Activated CD8-positive, alpha-beta T cell treated with anti-CD3 and anti-CD28 coated beads for 36 hours (primary cell): Measurements from ENCODE around the gene KLHL30. TPM values are rescaled to one million over a fixed set of nuclear protein-coding genes. Genes with fewer than 3 reads are reported as not detected.

Source experiments
- ATAC-seq: fragments of 200-7000 bp; cut with Tn5 transposase; one replicate; pipeline ENCODE4 v1.10.0; 2021; ENCODE audit warnings: mild to moderate bottlenecking, moderate library complexity
- CTCF ChIA-PET: fragments of 350-600 bp; sonication (Branson Sonifier 250); formaldehyde crosslinking; loops from one replicate; lab custom pipeline; 2021; ENCODE audit warnings: antibody characterized with exemption; lab: Charles Lee
- POLR2A ChIA-PET: fragments of 350-600 bp; sonication (Branson Sonifier 250); formaldehyde crosslinking; loops from one replicate; lab custom pipeline; 2021; ENCODE audit warnings: antibody characterized with exemption; lab: Charles Lee
- DNase-seq: peaks from one replicate; pipeline ENCODE4 v3.0.0-alpha.2; 2020
- H3K27ac Mint-ChIP-seq: one replicate; pipeline ENCODE4 v1.8.0; 2021; ENCODE audit warnings: mild to moderate bottlenecking, mixed read lengths
- H3K27me3 Mint-ChIP-seq: one replicate; pipeline ENCODE4 v1.8.0; 2021; ENCODE audit warnings: mixed read lengths
- H3K36me3 Mint-ChIP-seq: one replicate; pipeline ENCODE4 v1.8.0; 2021; ENCODE audit warnings: low read depth, mixed read lengths
- H3K4me1 Mint-ChIP-seq: one replicate; pipeline ENCODE4 v1.8.0; 2021; ENCODE audit warnings: low read depth, mixed read lengths
- H3K4me3 Mint-ChIP-seq: one replicate; pipeline ENCODE4 v1.8.0; 2021; ENCODE audit warnings: mild to moderate bottlenecking, moderate library complexity, mixed read lengths
- H3K9me3 Mint-ChIP-seq: one replicate; pipeline ENCODE4 v1.8.0; 2021; ENCODE audit warnings: mixed read lengths
- CTCF ChIP-seq: fragments of 200-600 bp; IDR thresholded peaks from one replicate; pipeline ENCODE4 v1.8.0; 2022; ENCODE audit warnings: antibody characterized with exemption, mild to moderate bottlenecking
- intact Hi-C: fragments of 100-400 bp; cut with micrococcal nuclease; formaldehyde crosslinking; loops from one replicate; pipeline ENCODE4 v1.10.0; 2022
- total RNA-seq, 2 experiments: library from RNA; stranded (reverse); gene quantifications; one replicate each; pipeline ENCODE4 v1.2.3, GENCODE V29; 2021

Gene KLHL30
- total RNA-seq, 2 experiments from 2014 or later, result not detected

GRCh38 chr2:238135601-238136150 is 2.8 kb upstream of the KLHL30 start:
- H3K4me1 Mint-ChIP-seq, result no peaks in the 10 kb centered on the region
- POLR2A ChIA-PET, result interaction anchor here (0.8 kb wide), 1 partner anchor 208 kb away, joined by 3 read pairs; no protein-coding TSS in a partner anchor
- H3K27me3 Mint-ChIP-seq, result no peaks in the 10 kb centered on the region
- CTCF ChIA-PET, result no interaction called here
- intact Hi-C loops, result no loop called here
- H3K4me3 Mint-ChIP-seq, result no peak overlapping the region
- H3K27ac Mint-ChIP-seq, result no peak overlapping the region
- H3K36me3 Mint-ChIP-seq, result no peaks in the 10 kb centered on the region
- no peak for TF ChIP-seq CTCF
- H3K9me3 Mint-ChIP-seq, result no peaks in the 10 kb centered on the region
- DNase-seq (no peak), ATAC-seq (no peak)

- ATAC-seq, result no peak
- Mint-ChIP-seq H3K4me3 (no peak overlapping the region), H3K9me3 (no peaks in the 10 kb centered on the region), H3K36me3 (no peaks in the 10 kb centered on the region), H3K27me3 (no peaks in the 10 kb centered on the region), H3K4me1 (peaks cover 6% of the 10 kb centered on the region), H3K27ac (no peak overlapping the region)
- no peak for TF ChIP-seq CTCF
- ChIA-PET CTCF (no interaction called here), POLR2A (no interaction called here)
- intact Hi-C loops, result no loop called here
- DNase-seq, result no peak
These were observed 1.5 kb upstream of the KLHL30 start for GRCh38 chr2:238136820-238137537.

GRCh38 chr2:238137885-238138284 is 583 bp upstream of the KLHL30 start:
- DNase-seq, result no peak
- no peak for TF ChIP-seq CTCF
- Mint-ChIP-seq H3K9me3 (no peaks in the 10 kb centered on the region), H3K27me3 (no peaks in the 10 kb centered on the region), H3K27ac (no peak overlapping the region), H3K36me3 (no peaks in the 10 kb centered on the region), H3K4me1 (peaks cover 6% of the 10 kb centered on the region), H3K4me3 (no peak overlapping the region)
- intact Hi-C loops, result no loop called here
- ATAC-seq, result no peak
- ChIA-PET POLR2A (no interaction called here), CTCF (no interaction called here)

DNA sequence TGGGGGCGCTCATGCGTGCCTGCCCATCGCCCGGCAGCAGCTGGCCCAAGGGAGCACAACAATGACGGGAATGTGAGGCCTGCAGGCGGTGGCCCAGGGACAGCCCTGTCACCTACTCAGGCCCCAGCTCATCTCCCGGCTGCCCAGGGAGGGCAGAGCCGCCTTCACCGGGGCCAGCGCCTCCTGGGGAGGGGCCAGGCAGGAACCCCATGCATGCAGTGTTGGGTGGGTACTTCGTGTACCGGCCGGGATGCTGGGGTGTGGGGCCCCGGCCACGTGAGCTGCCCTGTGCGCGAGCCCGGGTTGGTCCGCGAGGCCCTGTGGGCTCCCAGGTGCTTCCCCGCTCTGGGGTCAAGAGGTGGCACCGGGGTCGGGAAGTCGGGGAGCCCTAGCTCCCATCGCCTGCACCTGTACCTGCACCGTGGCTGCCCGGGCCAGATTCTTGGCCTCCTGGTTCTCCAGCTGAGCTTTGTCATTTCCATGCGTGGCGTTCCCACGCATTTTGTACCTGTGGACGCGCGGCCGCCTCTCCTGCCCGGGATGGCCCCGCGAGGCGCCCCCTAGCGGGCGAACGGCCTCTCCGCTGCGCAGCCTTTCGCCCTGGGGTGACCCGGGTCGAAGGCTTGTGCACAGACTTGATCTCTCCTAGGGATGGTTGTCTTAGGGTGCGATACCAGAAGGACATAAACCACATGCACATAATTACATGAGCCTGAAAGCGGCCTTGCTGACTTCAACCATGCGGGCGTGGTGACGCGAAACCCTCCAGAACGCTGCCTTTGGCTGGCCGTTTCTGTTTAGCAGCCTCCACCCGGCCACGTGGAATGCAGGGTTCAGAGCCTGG is 950 bp downstream of the KLHL30 start:
- Mint-ChIP-seq H3K27me3 (no peaks in the 10 kb centered on the region), H3K36me3 (no peaks in the 10 kb centered on the region), H3K9me3 (no peaks in the 10 kb centered on the region), H3K4me1 (peaks cover 11% of the 10 kb centered on the region), H3K27ac (no peak overlapping the region), H3K4me3 (no peak overlapping the region)
- ChIA-PET POLR2A (interaction anchor here (0.6 kb wide), 1 partner anchor 256 kb away, joined by 3 read pairs; no protein-coding TSS in a partner anchor), CTCF (interaction anchor here (1.0 to 1.7 kb wide), 5 partner anchors 13 to 212 kb away, joined by 3 to 11 read pairs (median 4); no protein-coding TSS in a partner anchor)
- DNase-seq, result peak; percentile 39
- TF ChIP-seq CTCF, result peak; percentile 71
- ATAC-seq, result peak; percentile 57
- intact Hi-C loops, result no loop called here
